Measurements from ENCODE around the gene WDR46. TPM values are rescaled to one million over a fixed set of nuclear protein-coding genes. Genes with fewer than 3 reads are reported as not detected.
A peak's percentile ranks its signal among the peaks of the same experiment; 100 is the strongest.

Gene WDR46
- total and polyA plus RNA-seq, 2 of the 13 experiments (the other 11 are each of a cell fraction or from before 2014, with no cell fraction given): 47.4 to 105 TPM

DNA sequence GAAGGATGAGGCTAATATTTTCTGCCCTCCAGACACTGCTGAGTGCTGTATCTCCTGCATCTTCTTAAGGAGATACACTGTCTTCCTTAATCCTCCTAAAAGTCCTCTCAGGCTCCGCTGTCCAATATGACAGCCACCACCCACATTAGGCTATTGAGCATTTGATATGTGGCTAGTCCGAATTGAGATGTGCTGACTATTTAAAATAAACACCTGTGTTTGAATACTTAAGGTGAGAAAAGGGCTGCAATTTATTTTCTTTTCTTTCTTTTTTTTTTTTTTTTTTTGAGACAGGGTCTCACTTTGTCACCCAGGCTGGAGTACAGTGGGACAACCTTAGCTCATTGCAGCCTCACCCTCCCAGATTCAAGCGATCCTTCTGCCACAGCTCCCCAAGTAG, 12.8 kb upstream of the WDR46 start:
- no peak for ATAC-seq
- H3K79me2 ChIP-seq (ENCODE audit: insufficient read depth, low read length): peaks cover 12% of the 10 kb centered on the region
- peaks cover 20% of the 10 kb centered on the region for H3K4me1 ChIP-seq (ENCODE audit: insufficient read depth, low read length)
- no peak overlapping the region for H2AFZ ChIP-seq (ENCODE audit: low read length)
- WGBS (ENCODE audit: low lambda C conversion rate): 100% methylated on average over 3 of the region's 3 CpGs
- no peak overlapping the region for H3K4me2 ChIP-seq (ENCODE audit: low read depth, low read length)
- no peak for FAIRE-seq
- H3K9ac ChIP-seq (ENCODE audit: insufficient read depth, low read depth, low read length): no peak overlapping the region
- no peaks in the 10 kb centered on the region for H4K20me1 ChIP-seq (ENCODE audit: insufficient read depth, low read length)
- H3K4me3 ChIP-seq (replicated peaks in 1 of 3; ENCODE audit: insufficient read depth in 1 of 3, low read depth in 2 of 3, low read length in 3 of 3): no peak overlapping the region
- TF ChIP-seq, protein P1, sequence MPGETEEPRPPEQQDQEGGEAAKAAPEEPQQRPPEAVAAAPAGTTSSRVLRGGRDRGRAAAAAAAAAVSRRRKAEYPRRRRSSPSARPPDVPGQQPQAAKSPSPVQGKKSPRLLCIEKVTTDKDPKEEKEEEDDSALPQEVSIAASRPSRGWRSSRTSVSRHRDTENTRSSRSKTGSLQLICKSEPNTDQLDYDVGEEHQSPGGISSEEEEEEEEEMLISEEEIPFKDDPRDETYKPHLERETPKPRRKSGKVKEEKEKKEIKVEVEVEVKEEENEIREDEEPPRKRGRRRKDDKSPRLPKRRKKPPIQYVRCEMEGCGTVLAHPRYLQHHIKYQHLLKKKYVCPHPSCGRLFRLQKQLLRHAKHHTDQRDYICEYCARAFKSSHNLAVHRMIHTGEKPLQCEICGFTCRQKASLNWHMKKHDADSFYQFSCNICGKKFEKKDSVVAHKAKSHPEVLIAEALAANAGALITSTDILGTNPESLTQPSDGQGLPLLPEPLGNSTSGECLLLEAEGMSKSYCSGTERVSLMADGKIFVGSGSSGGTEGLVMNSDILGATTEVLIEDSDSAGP (CRISPR knock-in tag; IDR thresholded peaks at IDR 0.05; ENCODE audit: borderline replicate concordance): no peak
- peak in 1 of 2 experiments; percentile 26; a peak in 1 of 4 replicates for TF ChIP-seq POLR2A (IDR thresholded peaks at IDR 0.05; ENCODE audit: insufficient read depth in 1 of 2, low read depth in 2 of 2, low read length in 2 of 2)
- in situ Hi-C loops (cut with HindIII; ENCODE audit: extremely low pct_ligation_motif_present, low pct_unique_long_range_greater_than_20kb): no loop called here
- DNase-seq (ENCODE audit: low spot score): no peak
- no peaks in the 10 kb centered on the region; a peak in 1 of 5 replicates for H3K27me3 ChIP-seq (ENCODE audit: control insufficient read depth in 1 of 2, insufficient read depth in 2 of 2, low read length in 2 of 2)
- no peak overlapping the region for H3K27ac ChIP-seq (ENCODE audit: extremely low read length, insufficient read depth, low read length)
- H3K9me3 ChIP-seq (ENCODE audit: low read length): no peaks in the 10 kb centered on the region
- CTCF ChIA-PET (ENCODE audit: low intra/inter-chr PET ratio, low total read pairs): no interaction called here
- BruUV-seq (replicated peaks): no TSS peak
- H3K36me3 ChIP-seq (replicated peaks in 1 of 2; ENCODE audit: control insufficient read depth in 1 of 2, insufficient read depth in 2 of 2, low read length in 2 of 2): peaks cover 9 to 20% of the 10 kb centered on the region in 2 experiments; a peak in 3 of 5 replicates
- POLR2A ChIA-PET: interaction anchor here (1.6 to 4.1 kb wide), 3 partner anchors 11 to 116 kb away, joined by 3 to 57 read pairs (median 20); partner anchors contain the start of genes TAPBP and ZBTB22
- intact Hi-C loops (cut with micrococcal nuclease; ENCODE audit: unreplicated experiment): no loop called here

DNA sequence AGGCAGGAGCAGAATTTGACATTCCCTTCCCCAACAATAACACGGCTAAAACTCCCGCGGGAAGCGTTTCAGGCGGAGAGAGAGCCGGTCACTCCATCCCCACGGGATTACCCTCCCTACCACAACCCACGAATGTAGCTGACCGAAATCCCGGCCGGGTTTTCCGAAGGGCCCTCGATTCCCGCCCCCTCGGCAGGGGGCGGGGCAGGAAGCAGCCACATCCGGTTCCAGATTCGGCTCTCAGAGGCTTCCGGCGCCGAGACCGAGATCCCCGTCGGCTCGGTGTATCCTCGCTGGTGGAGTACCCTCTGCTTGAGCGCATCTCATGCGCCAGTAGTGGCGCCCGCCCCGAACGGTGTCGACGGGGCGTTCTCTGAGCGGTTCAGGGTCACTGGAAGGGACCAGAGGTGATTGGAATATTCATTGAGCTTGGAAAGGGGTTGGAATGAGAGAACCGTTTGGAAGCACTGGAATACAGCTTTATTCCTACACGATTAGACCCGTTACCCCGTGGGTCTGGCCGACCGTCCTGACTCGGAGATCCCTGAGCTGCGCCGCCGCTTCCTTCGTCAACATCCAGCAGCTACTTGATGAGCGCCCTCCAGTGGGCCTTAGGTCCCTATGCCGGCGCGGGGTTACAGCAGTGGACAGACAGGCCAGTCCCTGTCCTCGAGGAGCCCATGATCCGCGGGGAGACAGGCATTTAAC, 10.4 kb upstream of the WDR46 start:
- Histone ChIP-seq H3K4me3 (replicated peaks in 1 of 3; ENCODE audit: insufficient read depth in 1 of 3, low read depth in 2 of 3, low read length in 3 of 3) (peak overlapping the region; percentile 75 to 88 (median 79)), H3K4me2 (ENCODE audit: low read depth, low read length) (peak overlapping the region; percentile 92), H3K9ac (ENCODE audit: insufficient read depth, low read depth, low read length) (peak overlapping the region; percentile 92), H3K4me1 (ENCODE audit: insufficient read depth, low read length) (peaks cover 27% of the 10 kb centered on the region), H2AFZ (ENCODE audit: low read length) (no peak overlapping the region), H3K27me3 (ENCODE audit: control insufficient read depth in 1 of 2, insufficient read depth in 2 of 2, low read length in 2 of 2) (no peaks in the 10 kb centered on the region; a peak in 1 of 5 replicates), H3K27ac (ENCODE audit: extremely low read length, insufficient read depth, low read length) (peak overlapping the region; percentile 93), H3K36me3 (replicated peaks in 1 of 2; ENCODE audit: control insufficient read depth in 1 of 2, insufficient read depth in 2 of 2, low read length in 2 of 2) (peaks cover 7 to 10% of the 10 kb centered on the region in 2 experiments; a peak in 2 of 5 replicates), H4K20me1 (ENCODE audit: insufficient read depth, low read length) (no peaks in the 10 kb centered on the region), H3K79me2 (ENCODE audit: insufficient read depth, low read length) (peaks cover 12% of the 10 kb centered on the region), H3K9me3 (ENCODE audit: low read length) (no peaks in the 10 kb centered on the region)
- DNase-seq (ENCODE audit: low spot score) (peak; percentile 88), FAIRE-seq (peak; percentile 76), ATAC-seq (peak; percentile 73)
- in situ Hi-C loops (cut with HindIII; ENCODE audit: extremely low pct_ligation_motif_present, low pct_unique_long_range_greater_than_20kb): loop anchor here (5.0 to 25.0 kb wide), 2 partner anchors 97 to 113 kb away; partner anchors contain the start of genes CUTA, HSD17B8, PHF1 and RXRB
- ChIA-PET CTCF (ENCODE audit: low intra/inter-chr PET ratio, low total read pairs) (interaction anchor here (1.0 to 3.3 kb wide), 4 partner anchors 9 to 176 kb away, joined by 3 to 52 read pairs (median 4); no protein-coding TSS in a partner anchor), POLR2A (interaction anchor here (0.8 to 4.1 kb wide), 16 partner anchors 9 to 328 kb away, joined by 3 to 57 read pairs (median 7); partner anchors contain the start of genes B3GALT4, PFDN6, RING1 and RPS18)
- intact Hi-C loops (cut with micrococcal nuclease; ENCODE audit: unreplicated experiment): loop anchor here (1.0 kb wide), 2 partner anchors 19 to 99 kb away; partner anchors contain the start of genes RXRB and SLC39A7
- WGBS (ENCODE audit: low lambda C conversion rate): 0% methylated on average over 20 of the region's 54 CpGs
- BruUV-seq (replicated peaks): TSS peak; percentile 89
- TF ChIP-seq FOXP1 (IDR thresholded peaks at IDR 0.05) (no peak), FOXP1 (CRISPR knock-in tag; IDR thresholded peaks at IDR 0.05) (no peak), ZNF883 (CRISPR knock-in tag; IDR thresholded peaks at IDR 0.05; ENCODE audit: not compliant biosample characterization) (no peak), ELF4 (CRISPR knock-in tag; IDR thresholded peaks at IDR 0.05; ENCODE audit: borderline replicate concordance) (peak; percentile 90), PAF1 (CRISPR knock-in tag; IDR thresholded peaks at IDR 0.05) (peak; percentile 74)
- TF ChIP-seq, protein P2, sequence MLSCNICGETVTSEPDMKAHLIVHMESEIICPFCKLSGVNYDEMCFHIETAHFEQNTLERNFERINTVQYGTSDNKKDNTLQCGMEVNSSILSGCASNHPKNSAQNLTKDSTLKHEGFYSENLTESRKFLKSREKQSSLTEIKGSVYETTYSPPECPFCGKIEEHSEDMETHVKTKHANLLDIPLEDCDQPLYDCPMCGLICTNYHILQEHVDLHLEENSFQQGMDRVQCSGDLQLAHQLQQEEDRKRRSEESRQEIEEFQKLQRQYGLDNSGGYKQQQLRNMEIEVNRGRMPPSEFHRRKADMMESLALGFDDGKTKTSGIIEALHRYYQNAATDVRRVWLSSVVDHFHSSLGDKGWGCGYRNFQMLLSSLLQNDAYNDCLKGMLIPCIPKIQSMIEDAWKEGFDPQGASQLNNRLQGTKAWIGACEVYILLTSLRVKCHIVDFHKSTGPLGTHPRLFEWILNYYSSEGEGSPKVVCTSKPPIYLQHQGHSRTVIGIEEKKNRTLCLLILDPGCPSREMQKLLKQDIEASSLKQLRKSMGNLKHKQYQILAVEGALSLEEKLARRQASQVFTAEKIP (CRISPR knock-in tag; IDR thresholded peaks at IDR 0.05; ENCODE audit: borderline replicate concordance): no peak
- TF ChIP-seq, protein P3, sequence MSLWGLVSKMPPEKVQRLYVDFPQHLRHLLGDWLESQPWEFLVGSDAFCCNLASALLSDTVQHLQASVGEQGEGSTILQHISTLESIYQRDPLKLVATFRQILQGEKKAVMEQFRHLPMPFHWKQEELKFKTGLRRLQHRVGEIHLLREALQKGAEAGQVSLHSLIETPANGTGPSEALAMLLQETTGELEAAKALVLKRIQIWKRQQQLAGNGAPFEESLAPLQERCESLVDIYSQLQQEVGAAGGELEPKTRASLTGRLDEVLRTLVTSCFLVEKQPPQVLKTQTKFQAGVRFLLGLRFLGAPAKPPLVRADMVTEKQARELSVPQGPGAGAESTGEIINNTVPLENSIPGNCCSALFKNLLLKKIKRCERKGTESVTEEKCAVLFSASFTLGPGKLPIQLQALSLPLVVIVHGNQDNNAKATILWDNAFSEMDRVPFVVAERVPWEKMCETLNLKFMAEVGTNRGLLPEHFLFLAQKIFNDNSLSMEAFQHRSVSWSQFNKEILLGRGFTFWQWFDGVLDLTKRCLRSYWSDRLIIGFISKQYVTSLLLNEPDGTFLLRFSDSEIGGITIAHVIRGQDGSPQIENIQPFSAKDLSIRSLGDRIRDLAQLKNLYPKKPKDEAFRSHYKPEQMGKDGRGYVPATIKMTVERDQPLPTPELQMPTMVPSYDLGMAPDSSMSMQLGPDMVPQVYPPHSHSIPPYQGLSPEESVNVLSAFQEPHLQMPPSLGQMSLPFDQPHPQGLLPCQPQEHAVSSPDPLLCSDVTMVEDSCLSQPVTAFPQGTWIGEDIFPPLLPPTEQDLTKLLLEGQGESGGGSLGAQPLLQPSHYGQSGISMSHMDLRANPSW (CRISPR knock-in tag; IDR thresholded peaks at IDR 0.05; ENCODE audit: borderline replicate concordance): peak; percentile 94
